ENCODE measurements around the gene LRRC27. TPM values are rescaled to one million over a fixed set of nuclear protein-coding genes. Genes with fewer than 3 reads are reported as not detected.

The LRRC27 gene
- total RNA-seq, 4 donors from 2014 or later, result 0.59 to 32.6 (median 15.3) TPM

DNA sequence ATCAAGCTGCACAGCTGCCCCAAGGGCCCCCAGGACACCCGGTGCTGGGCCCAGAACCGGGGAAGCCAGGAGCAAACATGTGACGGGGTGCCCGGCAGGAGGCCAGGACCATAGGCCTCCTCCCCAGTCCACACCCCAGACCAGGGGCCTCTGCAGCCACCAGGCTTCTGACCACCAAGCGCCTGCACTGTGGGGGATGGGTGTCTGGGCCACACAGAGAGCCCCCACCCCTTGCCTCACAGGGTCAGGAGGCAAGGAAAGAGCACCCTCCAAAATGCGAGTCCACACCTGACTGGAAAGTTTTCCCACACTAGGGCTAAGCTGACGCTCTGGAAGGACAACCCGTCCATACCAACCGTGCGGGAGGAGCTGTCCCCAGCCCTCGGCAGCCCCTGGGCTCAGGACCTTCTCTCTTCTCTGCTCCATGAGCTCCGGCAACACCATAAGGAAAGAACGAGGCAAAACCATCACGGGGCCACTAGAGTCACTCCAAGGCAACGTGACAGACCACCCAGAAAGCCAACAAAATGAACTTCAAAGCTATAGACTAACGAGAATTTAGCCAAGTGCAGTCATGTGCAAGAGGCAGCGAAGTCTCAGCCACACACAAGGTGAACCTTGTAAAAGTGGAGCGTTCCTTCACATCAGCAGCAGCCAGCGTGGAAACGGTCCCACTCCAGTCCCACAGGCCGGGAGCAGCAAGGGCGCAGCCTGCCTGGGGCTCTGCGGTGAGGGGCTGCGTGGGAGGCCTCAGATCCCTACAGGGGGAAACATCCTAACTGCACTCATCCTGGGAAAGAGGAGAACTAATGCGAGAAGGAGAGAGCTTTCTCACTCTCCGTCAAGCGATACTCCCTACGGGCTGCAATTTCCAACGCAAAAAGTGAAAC lies 29.3 kb upstream of the LRRC27 start:
- Histone ChIP-seq H3K36me3 (no peaks in the 10 kb centered on the region), H3K27ac (no peak overlapping the region), H3K4me1 (peaks cover 0 to 5% of the 10 kb centered on the region in 2 donors), H3K4me3 (no peak overlapping the region), H3K27me3 (no peaks in the 10 kb centered on the region), H3K9me3 (no peaks in the 10 kb centered on the region)
- TF ChIP-seq POLR2A (IDR thresholded peaks at IDR 0.05), result no peak
- peak in 1 of 2 donors; percentile 7 for DNase-seq
- intact Hi-C loops (cut with DNase I; ENCODE audit: low total_unique reads), result no loop called here

GRCh38 chr10:132303361-132304115 lies 28.5 kb upstream of the LRRC27 start:
- H3K36me3 ChIP-seq, result no peaks in the 10 kb centered on the region
- TF ChIP-seq, protein P1, sequence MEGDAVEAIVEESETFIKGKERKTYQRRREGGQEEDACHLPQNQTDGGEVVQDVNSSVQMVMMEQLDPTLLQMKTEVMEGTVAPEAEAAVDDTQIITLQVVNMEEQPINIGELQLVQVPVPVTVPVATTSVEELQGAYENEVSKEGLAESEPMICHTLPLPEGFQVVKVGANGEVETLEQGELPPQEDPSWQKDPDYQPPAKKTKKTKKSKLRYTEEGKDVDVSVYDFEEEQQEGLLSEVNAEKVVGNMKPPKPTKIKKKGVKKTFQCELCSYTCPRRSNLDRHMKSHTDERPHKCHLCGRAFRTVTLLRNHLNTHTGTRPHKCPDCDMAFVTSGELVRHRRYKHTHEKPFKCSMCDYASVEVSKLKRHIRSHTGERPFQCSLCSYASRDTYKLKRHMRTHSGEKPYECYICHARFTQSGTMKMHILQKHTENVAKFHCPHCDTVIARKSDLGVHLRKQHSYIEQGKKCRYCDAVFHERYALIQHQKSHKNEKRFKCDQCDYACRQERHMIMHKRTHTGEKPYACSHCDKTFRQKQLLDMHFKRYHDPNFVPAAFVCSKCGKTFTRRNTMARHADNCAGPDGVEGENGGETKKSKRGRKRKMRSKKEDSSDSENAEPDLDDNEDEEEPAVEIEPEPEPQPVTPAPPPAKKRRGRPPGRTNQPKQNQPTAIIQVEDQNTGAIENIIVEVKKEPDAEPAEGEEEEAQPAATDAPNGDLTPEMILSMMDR (IDR thresholded peaks at IDR 0.05), result no peak
- TF ChIP-seq POLR2A (IDR thresholded peaks at IDR 0.05), result no peak
- peak in 1 of 2 donors; percentile 10 for DNase-seq

DNA sequence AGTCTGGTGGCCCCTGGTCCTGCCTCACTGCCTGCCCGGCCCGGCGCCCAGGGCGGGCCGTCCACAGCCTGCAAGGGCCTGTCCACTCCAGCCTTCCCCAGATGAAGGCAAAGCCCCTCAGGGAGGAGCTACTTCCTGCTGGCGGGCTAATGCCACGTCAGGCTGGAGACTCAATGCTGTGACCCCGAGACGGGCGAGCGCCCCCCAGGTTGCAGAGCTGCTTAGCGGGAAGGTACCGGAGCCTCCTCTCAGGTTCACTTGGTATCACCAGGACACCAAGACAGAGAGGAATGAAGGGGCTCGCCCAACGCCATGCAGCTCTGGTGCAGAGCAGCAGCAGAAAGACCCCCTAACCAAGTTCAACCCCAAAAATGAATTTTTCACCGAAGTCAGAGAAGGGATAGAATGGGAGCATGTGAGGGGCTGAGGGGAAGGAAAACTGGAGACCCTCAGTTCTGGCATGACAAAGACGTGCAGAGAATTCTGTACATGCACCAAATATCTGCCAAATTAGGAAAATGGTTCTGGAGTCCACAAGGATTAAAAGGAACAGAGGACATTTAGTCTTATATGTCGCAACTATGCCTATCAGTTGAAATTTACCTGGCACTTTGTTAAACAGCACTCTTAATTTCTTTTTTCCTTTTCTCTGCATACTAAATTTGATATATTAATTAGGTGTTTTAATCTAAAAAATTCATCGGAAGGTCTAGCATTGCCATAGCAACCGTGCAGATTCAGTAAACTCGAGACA lies 27.1 kb upstream of the LRRC27 start:
- DNase-seq, result no peak
- no peak overlapping the region for H3K4me3 ChIP-seq
- no peaks in the 10 kb centered on the region for H3K27me3 ChIP-seq
- H3K9me3 ChIP-seq, result no peaks in the 10 kb centered on the region
- intact Hi-C loops (cut with DNase I; ENCODE audit: low total_unique reads), result no loop called here
- no peak for TF ChIP-seq POLR2A (IDR thresholded peaks at IDR 0.05)
- TF ChIP-seq, protein P1 (IDR thresholded peaks at IDR 0.05), result no peak
- no peak overlapping the region for H3K27ac ChIP-seq
- H3K36me3 ChIP-seq, result no peaks in the 10 kb centered on the region
- peaks cover 0 to 5% of the 10 kb centered on the region in 2 donors for H3K4me1 ChIP-seq

More at GRCh38 chr10:132303361-132304115, 28.5 kb upstream of the LRRC27 start:
- no peaks in the 10 kb centered on the region for H3K9me3 ChIP-seq
- intact Hi-C loops (cut with DNase I; ENCODE audit: low total_unique reads), result no loop called here
- no peak overlapping the region for H3K4me3 ChIP-seq
- H3K27ac ChIP-seq, result no peak overlapping the region
- H3K4me1 ChIP-seq, result peaks cover 0 to 5% of the 10 kb centered on the region in 2 donors
- H3K27me3 ChIP-seq, result no peaks in the 10 kb centered on the region

GRCh38 chr10:132305654-132306342 lies 26.2 kb upstream of the LRRC27 start:
- DNase-seq, result no peak
- intact Hi-C loops (cut with DNase I; ENCODE audit: low total_unique reads), result no loop called here
- Histone ChIP-seq H3K27ac (no peak overlapping the region), H3K36me3 (no peaks in the 10 kb centered on the region), H3K27me3 (no peaks in the 10 kb centered on the region), H3K4me1 (peaks cover 0 to 5% of the 10 kb centered on the region in 2 donors), H3K4me3 (no peak overlapping the region), H3K9me3 (no peaks in the 10 kb centered on the region)
- no peak for TF ChIP-seq POLR2A (IDR thresholded peaks at IDR 0.05)
- TF ChIP-seq, protein P1 (IDR thresholded peaks at IDR 0.05), result no peak

DNA sequence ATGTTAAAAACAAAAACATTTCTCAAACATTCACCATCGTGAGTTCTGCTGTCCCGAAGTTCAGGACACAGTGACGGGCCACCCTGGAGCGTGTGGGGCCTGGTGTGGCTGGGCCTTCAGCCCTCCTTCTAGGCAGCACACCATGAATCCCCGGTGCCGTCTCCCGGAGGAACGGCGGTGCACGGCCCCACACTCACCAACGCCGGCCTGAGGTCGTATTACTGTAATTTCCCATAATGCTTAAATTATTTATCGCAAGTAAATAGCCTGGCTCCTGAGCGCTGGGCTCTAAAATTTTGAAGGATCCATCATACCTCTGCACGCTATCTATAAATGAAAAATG lies 25.7 kb upstream of the LRRC27 start:
- no peaks in the 10 kb centered on the region for H3K9me3 ChIP-seq
- intact Hi-C loops (cut with DNase I; ENCODE audit: low total_unique reads), result no loop called here
- DNase-seq, result no peak
- H3K4me1 ChIP-seq, result peaks cover 0 to 5% of the 10 kb centered on the region in 2 donors
- no peak overlapping the region for H3K4me3 ChIP-seq
- TF ChIP-seq, protein P1 (IDR thresholded peaks at IDR 0.05), result no peak
- TF ChIP-seq POLR2A (IDR thresholded peaks at IDR 0.05), result no peak
- H3K27ac ChIP-seq, result no peak overlapping the region
- no peaks in the 10 kb centered on the region for H3K27me3 ChIP-seq
- H3K36me3 ChIP-seq, result no peaks in the 10 kb centered on the region
